Endothelial cell of umbilical vein (primary cell): ENCODE data around the gene ARHGEF10L.

Experiments used
- POLR2A ChIP-seq: IDR thresholded peaks from 2 replicates; pipeline ENCODE4 v1.6.1; 2012; ENCODE audit warnings: low read depth, mild to moderate bottlenecking, control low read depth, low read length
- POLR2AphosphoS5 ChIP-seq: IDR thresholded peaks from 2 replicates; pipeline ENCODE4 v1.6.1; 2012; ENCODE audit warnings: low read depth, mild to moderate bottlenecking, control low read depth, low read length, moderate library complexity; ENCODE audit not compliant: insufficient read depth
- TF ChIP-seq, protein P1 (sequence below), 2 donors: IDR thresholded peaks; 1 replicate in 1 of 2; 2 replicates in 1 of 2; pipeline ENCODE4 v1.5.1; 2011; ENCODE audit warnings: low read length in 2 of 2, mild to moderate bottlenecking in 2 of 2, moderate library complexity in 2 of 2, control low read depth in 1 of 2, inconsistent platforms in 1 of 2, low read depth in 1 of 2; ENCODE audit not compliant: insufficient read depth in 1 of 2; ENCODE audit errors: extremely low read depth in 1 of 2

DNA sequence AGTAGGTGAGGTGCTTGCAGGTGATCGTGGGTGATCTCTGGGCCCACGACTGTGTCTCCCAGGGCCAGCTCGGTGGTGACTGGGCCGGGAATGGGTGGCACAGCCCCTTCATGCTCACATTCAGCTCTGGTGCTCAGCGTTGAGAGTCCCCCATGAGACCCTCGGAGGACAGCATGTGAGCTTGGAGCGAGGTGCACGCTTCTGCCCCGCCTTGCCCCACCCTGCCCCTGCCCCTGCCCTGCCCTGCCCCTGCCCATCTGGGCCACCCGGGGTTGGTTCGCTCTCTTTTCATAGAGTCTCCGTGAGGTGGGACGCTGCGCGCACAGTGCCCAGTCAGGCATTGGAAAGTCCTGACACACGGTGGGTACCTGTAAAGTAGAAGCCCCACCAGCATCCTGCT is 140.4 kb downstream of the ARHGEF10L start:
- TF ChIP-seq, protein P1, sequence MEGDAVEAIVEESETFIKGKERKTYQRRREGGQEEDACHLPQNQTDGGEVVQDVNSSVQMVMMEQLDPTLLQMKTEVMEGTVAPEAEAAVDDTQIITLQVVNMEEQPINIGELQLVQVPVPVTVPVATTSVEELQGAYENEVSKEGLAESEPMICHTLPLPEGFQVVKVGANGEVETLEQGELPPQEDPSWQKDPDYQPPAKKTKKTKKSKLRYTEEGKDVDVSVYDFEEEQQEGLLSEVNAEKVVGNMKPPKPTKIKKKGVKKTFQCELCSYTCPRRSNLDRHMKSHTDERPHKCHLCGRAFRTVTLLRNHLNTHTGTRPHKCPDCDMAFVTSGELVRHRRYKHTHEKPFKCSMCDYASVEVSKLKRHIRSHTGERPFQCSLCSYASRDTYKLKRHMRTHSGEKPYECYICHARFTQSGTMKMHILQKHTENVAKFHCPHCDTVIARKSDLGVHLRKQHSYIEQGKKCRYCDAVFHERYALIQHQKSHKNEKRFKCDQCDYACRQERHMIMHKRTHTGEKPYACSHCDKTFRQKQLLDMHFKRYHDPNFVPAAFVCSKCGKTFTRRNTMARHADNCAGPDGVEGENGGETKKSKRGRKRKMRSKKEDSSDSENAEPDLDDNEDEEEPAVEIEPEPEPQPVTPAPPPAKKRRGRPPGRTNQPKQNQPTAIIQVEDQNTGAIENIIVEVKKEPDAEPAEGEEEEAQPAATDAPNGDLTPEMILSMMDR (IDR thresholded peaks at IDR 0.05; ENCODE audit: extremely low read depth in 1 of 2, insufficient read depth in 1 of 2, low read depth in 1 of 2, low read length in 2 of 2) = no peak
- TF ChIP-seq POLR2A (no peak), POLR2AphosphoS5 (no peak)
